Thymus (tissue), 11 donors: ENCODE results near the gene REM2. TPM values are rescaled to one million over a fixed set of nuclear protein-coding genes. Genes with fewer than 3 reads are reported as not detected.
"Not testable (repeated sequence)": the region's sequence is repeated elsewhere in the genome, so short reads cannot be mapped to it uniquely, and the experiment has no call there.

Experiments
- DNase-seq, 9 donors: peaks; one replicate each; pipeline ENCODE4 v3.0.0-alpha.2; 2013; ENCODE audit warnings: low spot score in 9 of 9, low read depth in 6 of 9, missing footprints in 1 of 9
- H3K27ac ChIP-seq, 2 donors: one replicate each; pipeline ENCODE4 v1.5.1; 2013; ENCODE audit warnings: control low read depth in 1 of 2, low read depth in 1 of 2, low read length in 1 of 2, mild to moderate bottlenecking in 1 of 2, moderate library complexity in 1 of 2
- H3K27me3 ChIP-seq, 2 donors: one replicate each; pipeline ENCODE4 v1.5.1; 2013; ENCODE audit warnings: low read length in 1 of 2; ENCODE audit not compliant: control insufficient read depth in 2 of 2, insufficient read depth in 1 of 2
- H3K36me3 ChIP-seq, 2 donors: one replicate each; pipeline ENCODE4 v1.5.1; 2013; ENCODE audit warnings: low read length in 1 of 2, mild to moderate bottlenecking in 1 of 2, moderate library complexity in 1 of 2; ENCODE audit not compliant: control insufficient read depth in 2 of 2, insufficient read depth in 2 of 2
- H3K4me1 ChIP-seq, 2 donors: one replicate each; pipeline ENCODE4 v1.5.1; 2013; ENCODE audit warnings: low read length in 2 of 2; ENCODE audit not compliant: control insufficient read depth in 2 of 2, insufficient read depth in 2 of 2
- H3K4me3 ChIP-seq, 2 donors: one replicate each; pipeline ENCODE4 v1.5.1; 2013; ENCODE audit warnings: low read length in 2 of 2, control low read depth in 1 of 2, mild to moderate bottlenecking in 1 of 2
- H3K9me3 ChIP-seq, 2 donors: one replicate each; pipeline ENCODE4 v1.5.1; 2013; ENCODE audit warnings: low read length in 1 of 2, mild to moderate bottlenecking in 1 of 2; ENCODE audit not compliant: control insufficient read depth in 2 of 2, insufficient read depth in 1 of 2
- whole genome bisulfite sequencing: extraction: QIAGEN DNeasy Blood & Tissue Kit; methylation state at CpG from one replicate; pipeline ENCODE4 v1.1.7; 2013; 5-methylcytosine and 5-hydroxymethylcytosine counted together
- polyA plus RNA-seq: library from polyadenylated mRNA; stranded (reverse); fragments of 200-250 nt; gene quantifications from one replicate; pipeline ENCODE4 v1.2.3, GENCODE V29; 2013
- total RNA-seq: library from RNA; stranded (reverse); fragments of 120-200 nt; gene quantifications from one replicate; pipeline ENCODE4 v1.2.4, GENCODE V29; 2013
- donor health status: healthy.

The REM2 gene
- total and polyA plus RNA-seq, 2 donors, result 0.47 to 3.2 TPM

GRCh38 chr14:22854963-22855724, 27.9 kb upstream of the REM2 start:
- Histone ChIP-seq H3K4me1 (peaks cover 0 to 21% of the 10 kb centered on the region in 2 donors), H3K9me3 (peaks cover 0 to 3% of the 10 kb centered on the region in 2 donors), H3K4me3 (no peak overlapping the region), H3K27me3 (peaks cover 6 to 8% of the 10 kb centered on the region in 2 donors), H3K36me3 (no peaks in the 10 kb centered on the region), H3K27ac (no peak overlapping the region)
- 96% methylated on average over 8 of the region's 8 CpGs for WGBS
- no peak for DNase-seq

GRCh38 chr14:22856428-22856827, 26.6 kb upstream of the REM2 start:
- Histone ChIP-seq H3K9me3 (peaks cover 0 to 9% of the 10 kb centered on the region in 2 donors), H3K27ac (no peak overlapping the region), H3K27me3 (peaks cover 6 to 13% of the 10 kb centered on the region in 2 donors), H3K4me3 (no peak overlapping the region), H3K36me3 (no peaks in the 10 kb centered on the region), H3K4me1 (peaks cover 0 to 16% of the 10 kb centered on the region in 2 donors)
- WGBS, result 92% methylated on average over 5 of the region's 5 CpGs
- DNase-seq, result no peak

- WGBS, result 95% methylated on average over 3 of the region's 3 CpGs
- not testable (repeated sequence) for DNase-seq, H3K36me3 ChIP-seq, H3K27ac ChIP-seq, H3K4me3 ChIP-seq, H3K4me1 ChIP-seq, H3K9me3 ChIP-seq
- peaks cover 6 to 12% of the 10 kb centered on the region in 2 donors for H3K27me3 ChIP-seq
Observed at GRCh38 chr14:22860377-22860776, 22.6 kb upstream of the REM2 start.

GRCh38 chr14:22861651-22862050, 21.4 kb upstream of the REM2 start:
- Histone ChIP-seq H3K27ac (no peak overlapping the region), H3K4me1 (peaks cover 0 to 4% of the 10 kb centered on the region in 2 donors), H3K9me3 (peaks cover 0 to 9% of the 10 kb centered on the region in 2 donors), H3K36me3 (no peaks in the 10 kb centered on the region), H3K4me3 (no peak overlapping the region), H3K27me3 (peaks cover 3 to 11% of the 10 kb centered on the region in 2 donors)
- no peak for DNase-seq

- no peaks in the 10 kb centered on the region for H3K36me3 ChIP-seq
- WGBS, result 96% methylated on average over 4 of the region's 4 CpGs
- H3K9me3 ChIP-seq, result peaks cover 0 to 6% of the 10 kb centered on the region in 2 donors
- peaks cover 0 to 7% of the 10 kb centered on the region in 2 donors for H3K27me3 ChIP-seq
- H3K4me1 ChIP-seq, result no peaks in the 10 kb centered on the region
- no peak overlapping the region for H3K27ac ChIP-seq
- no peak for DNase-seq
- H3K4me3 ChIP-seq, result no peak overlapping the region
Observed at GRCh38 chr14:22864979-22865378, 18.0 kb upstream of the REM2 start.

- Histone ChIP-seq H3K4me3 (no peak overlapping the region), H3K36me3 (no peaks in the 10 kb centered on the region), H3K4me1 (peaks cover 0 to 5% of the 10 kb centered on the region in 2 donors), H3K9me3 (peaks cover 0 to 1% of the 10 kb centered on the region in 2 donors), H3K27me3 (peaks cover 0 to 2% of the 10 kb centered on the region in 2 donors), H3K27ac (no peak overlapping the region)
- peak in 1 of 9 donors; percentile 20 for DNase-seq
- WGBS, result 88% methylated on average over 6 of the region's 6 CpGs
Observed at GRCh38 chr14:22865424-22866405, 17.3 kb upstream of the REM2 start.

GRCh38 chr14:22866874-22867273, 16.1 kb upstream of the REM2 start:
- peaks cover 0 to 5% of the 10 kb centered on the region in 2 donors for H3K4me1 ChIP-seq
- H3K4me3 ChIP-seq, result no peak overlapping the region
- H3K36me3 ChIP-seq, result no peaks in the 10 kb centered on the region
- H3K27ac ChIP-seq, result no peak overlapping the region
- peaks cover 0 to under 1% of the 10 kb centered on the region in 2 donors for H3K27me3 ChIP-seq
- DNase-seq, result no peak
- WGBS, result 98% methylated on average over 5 of the region's 5 CpGs
- no peaks in the 10 kb centered on the region for H3K9me3 ChIP-seq

GRCh38 chr14:22870811-22871223, 12.2 kb upstream of the REM2 start:
- H3K27ac ChIP-seq, result peak overlapping the region; percentile 92 to 98
- no peaks in the 10 kb centered on the region for H3K9me3 ChIP-seq
- H3K4me3 ChIP-seq, result peak overlapping the region; percentile 68 to 88
- H3K27me3 ChIP-seq, result no peaks in the 10 kb centered on the region
- 25% methylated on average over 1 of the region's 1 CpG for WGBS
- H3K36me3 ChIP-seq, result peaks cover 20 to 25% of the 10 kb centered on the region in 2 donors
- peaks cover 5 to 14% of the 10 kb centered on the region in 2 donors for H3K4me1 ChIP-seq
- DNase-seq, result peak in 1 of 9 donors; percentile 65
